OCI-LY3 (cell line): ENCODE results near the gene BCAN.

Experiments
- EZH2phosphoT487 ChIP-seq: fragments of 200-600 bp; shearing (Covaris generic); IDR thresholded peaks from 2 replicates; pipeline ENCODE4 v1.6.1; 2018; ENCODE audit warnings: antibody characterized with exemption, mixed run types, low read depth
- TF ChIP-seq, protein P1 (sequence below): fragments of 200-600, 300-600 bp; sonication (generic); IDR thresholded peaks from 2 replicates; pipeline ENCODE4 v1.5.1; 2014; ENCODE audit warnings: antibody characterized with exemption, low read length, low read depth

DNA sequence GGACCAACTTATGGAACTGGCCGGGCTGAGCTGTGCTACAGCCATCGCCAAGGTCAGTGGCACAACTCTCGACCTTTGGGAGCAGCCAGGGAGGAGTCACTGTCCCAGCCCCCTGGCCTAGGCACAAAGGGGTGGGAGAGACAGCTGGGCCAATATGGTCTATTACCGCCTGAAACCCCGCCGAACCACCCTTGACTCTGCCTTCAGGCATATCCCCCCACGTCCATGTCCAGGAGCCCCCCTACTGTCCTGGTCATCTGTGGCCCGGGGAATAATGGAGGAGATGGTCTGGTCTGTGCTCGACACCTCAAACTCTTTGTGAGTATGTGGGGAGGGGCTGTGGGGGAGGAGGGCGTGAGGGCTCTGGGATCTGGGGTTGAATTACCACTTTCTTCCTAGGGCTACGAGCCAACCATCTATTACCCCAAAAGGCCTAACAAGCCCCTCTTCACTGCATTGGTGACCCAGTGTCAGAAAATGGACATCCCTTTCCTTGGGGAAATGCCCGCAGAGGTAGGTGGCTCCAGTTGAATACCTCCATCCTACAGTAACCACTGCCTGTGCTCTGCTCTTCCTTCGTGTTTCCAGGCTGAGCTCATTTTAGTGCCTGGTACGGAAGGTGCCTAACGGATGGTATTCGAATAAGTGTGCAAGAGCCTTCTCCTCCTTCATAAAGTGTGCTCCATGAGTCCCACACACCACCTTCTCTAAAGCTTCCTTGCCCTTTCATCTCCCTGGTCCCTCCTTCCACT lies 49.6 kb upstream of the BCAN start:
- TF ChIP-seq, protein P1, sequence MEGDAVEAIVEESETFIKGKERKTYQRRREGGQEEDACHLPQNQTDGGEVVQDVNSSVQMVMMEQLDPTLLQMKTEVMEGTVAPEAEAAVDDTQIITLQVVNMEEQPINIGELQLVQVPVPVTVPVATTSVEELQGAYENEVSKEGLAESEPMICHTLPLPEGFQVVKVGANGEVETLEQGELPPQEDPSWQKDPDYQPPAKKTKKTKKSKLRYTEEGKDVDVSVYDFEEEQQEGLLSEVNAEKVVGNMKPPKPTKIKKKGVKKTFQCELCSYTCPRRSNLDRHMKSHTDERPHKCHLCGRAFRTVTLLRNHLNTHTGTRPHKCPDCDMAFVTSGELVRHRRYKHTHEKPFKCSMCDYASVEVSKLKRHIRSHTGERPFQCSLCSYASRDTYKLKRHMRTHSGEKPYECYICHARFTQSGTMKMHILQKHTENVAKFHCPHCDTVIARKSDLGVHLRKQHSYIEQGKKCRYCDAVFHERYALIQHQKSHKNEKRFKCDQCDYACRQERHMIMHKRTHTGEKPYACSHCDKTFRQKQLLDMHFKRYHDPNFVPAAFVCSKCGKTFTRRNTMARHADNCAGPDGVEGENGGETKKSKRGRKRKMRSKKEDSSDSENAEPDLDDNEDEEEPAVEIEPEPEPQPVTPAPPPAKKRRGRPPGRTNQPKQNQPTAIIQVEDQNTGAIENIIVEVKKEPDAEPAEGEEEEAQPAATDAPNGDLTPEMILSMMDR: no peak
- TF ChIP-seq EZH2phosphoT487: no peak
